HG03354 (cell line): Measurements from ENCODE around the gene PPIL3.
A peak's percentile ranks its signal among the peaks of the same experiment; 100 is the strongest.
"Not testable (repeated sequence)": the region's sequence is repeated elsewhere in the genome, so short reads cannot be mapped to it uniquely, and the experiment has no call there.

Experiments used
- ATAC-seq: cut with Tn5 transposase; IDR thresholded peaks from one replicate; pipeline ENCODE4 v1.9.1; 2021; ENCODE audit warnings: mild to moderate bottlenecking; ENCODE audit not compliant: unreplicated experiment, poor library complexity, severe bottlenecking

Gene PPIL3

GRCh38 chr2:200888704-200889625, at the start of gene PPIL3, which contains the start of gene NIF3L1:
PPIL3 (minus strand) TSS chr2:200889077; CDS start chr2:200887615, 1,462 bp downstream.
NIF3L1 (plus strand) TSS chr2:200889371; CDS start chr2:200891944, 2,573 bp downstream.
- ATAC-seq = peak; percentile 91

- no peak for ATAC-seq
Measured at GRCh38 chr2:200930947-200931626, 42.2 kb upstream of the PPIL3 start.

- no peak for ATAC-seq
Measured at GRCh38 chr2:200929334-200930249, 40.7 kb upstream of the PPIL3 start.

GRCh38 chr2:200922439-200922838, 33.6 kb upstream of the PPIL3 start:
- ATAC-seq = no peak

- ATAC-seq = no peak
Measured at GRCh38 chr2:200913654-200914053, 24.8 kb upstream of the PPIL3 start.

GRCh38 chr2:200909958-200910357, 21.1 kb upstream of the PPIL3 start:
- ATAC-seq = no peak

DNA sequence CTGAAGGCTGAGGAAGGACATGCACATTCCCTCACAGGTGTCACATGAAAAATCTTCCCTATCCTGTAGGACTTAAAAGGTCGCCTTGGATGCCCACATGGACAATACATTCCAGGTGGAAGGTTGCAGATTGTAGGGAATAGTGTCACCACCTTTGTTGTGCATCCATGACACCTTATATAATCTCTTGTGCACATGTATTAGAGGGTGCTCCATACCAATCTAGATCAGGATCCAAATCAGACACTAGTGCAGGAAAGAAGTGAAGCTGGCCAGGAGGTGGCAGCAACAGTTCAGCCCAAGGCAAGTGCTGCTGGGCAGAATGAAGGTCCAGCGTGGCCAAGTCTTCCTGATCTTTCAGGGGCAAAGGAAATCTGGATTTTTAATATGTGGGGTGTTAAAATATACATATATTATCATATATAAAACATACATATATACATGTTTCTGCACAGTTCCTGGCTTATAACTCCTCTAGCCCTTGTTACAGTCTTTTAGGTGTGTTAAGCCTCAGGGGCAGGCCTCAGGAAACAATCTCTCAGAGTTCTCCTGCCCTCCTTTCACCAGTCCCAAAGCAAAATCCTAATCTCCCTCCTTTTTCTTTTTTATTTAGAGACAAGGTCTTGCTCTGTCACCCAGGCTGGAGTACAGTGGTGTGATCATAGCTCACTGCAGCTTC, 16.9 kb upstream of the PPIL3 start:
- ATAC-seq = peak; percentile 55

DNA sequence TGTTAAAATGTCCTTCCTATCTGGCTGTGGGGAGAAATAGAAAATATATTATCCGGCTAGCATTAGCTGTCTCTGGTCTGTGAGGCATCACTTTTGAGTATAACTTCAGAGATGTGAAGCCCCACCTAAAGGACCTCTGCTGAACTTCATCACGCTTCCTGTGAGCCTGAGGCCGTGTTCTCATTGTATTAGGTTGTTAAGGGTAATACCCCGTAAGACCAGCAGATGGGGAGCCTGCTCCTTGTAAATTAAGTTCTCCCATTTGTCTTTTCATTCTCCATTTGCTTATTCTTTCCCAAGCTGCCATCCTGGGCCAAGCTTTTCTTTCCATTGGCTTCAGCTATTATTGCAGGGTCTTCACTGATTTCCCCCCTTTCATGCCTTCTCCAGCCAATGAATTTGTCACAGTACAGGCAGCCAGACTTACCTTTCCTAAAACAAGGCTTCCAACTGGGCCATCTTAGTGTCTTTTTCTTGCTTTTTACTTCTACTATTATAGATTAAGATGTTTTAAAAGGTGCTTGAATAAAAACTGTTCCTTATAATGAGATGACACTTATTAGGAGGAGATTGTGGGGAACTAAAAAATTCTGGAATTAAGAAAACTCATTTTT, 12.7 kb upstream of the PPIL3 start:
- peak; percentile 100 for ATAC-seq

GRCh38 chr2:200899482-200899881, 10.6 kb upstream of the PPIL3 start:
- no peak for ATAC-seq

DNA sequence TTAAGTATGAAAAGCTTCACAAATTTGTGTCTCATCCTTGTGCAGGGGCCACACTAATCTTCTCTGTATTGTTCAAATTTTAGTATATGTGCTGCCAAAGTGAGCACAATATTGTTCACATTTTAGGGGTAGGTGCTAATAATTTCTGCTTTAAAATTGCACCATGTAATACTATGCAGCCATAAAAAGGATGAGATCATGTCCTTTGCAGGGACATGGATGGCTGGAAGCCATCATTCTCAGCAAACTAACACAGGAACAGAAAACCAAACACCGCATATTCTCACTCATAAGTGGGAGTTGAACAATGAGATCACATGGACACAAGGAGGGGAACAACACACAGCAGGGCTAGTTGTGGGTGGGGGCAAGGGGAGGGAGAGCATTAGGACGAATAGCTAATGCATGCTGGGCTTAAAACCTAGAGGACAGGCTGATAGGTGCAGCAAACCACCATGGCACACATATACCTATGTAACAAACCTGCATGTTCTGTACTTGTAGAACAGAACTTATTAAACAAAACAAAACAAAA, 7.1 kb downstream of the PPIL3 start:
- ATAC-seq = not testable (repeated sequence)

- no peak for ATAC-seq
Measured at GRCh38 chr2:200878289-200878880, 10.5 kb downstream of the PPIL3 start.

DNA sequence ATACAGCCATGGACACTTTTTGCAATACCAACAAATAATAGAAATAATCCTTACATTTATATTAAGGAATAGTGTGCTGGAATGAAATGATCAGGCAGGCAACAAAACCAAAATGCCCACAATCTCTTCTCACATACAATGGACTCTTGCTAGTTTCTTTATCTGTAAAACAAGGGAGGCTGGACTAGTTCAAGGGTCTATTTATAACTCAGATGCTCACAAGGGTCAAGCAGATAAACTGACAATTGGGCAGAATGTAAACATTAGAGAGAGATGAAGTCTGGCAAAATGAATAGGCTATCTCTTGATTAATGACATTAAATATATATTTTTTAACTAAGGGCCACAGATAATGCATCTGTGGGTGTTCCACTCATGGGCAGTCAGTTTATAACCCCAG, 11.4 kb downstream of the PPIL3 start:
- ATAC-seq = no peak

DNA sequence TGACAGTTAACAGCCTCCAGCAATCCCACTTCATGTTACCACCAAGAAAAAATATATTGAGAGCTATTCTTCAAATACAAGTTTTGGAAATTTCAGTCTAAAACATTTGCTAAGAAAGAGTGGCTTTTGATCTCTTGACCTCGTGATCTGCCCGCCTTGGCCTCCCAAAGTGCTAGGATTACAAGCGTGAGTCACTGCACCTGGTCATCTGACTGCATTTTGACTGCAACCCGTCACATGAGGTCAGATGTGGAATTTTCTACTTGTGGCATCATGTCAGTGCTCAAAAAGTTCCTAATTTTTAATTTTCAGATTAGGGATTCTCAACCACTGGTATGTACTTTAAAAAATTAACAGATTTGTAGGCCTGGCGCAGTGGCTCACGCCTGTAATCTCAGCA, 15.3 kb downstream of the PPIL3 start:
- no peak for ATAC-seq

DNA sequence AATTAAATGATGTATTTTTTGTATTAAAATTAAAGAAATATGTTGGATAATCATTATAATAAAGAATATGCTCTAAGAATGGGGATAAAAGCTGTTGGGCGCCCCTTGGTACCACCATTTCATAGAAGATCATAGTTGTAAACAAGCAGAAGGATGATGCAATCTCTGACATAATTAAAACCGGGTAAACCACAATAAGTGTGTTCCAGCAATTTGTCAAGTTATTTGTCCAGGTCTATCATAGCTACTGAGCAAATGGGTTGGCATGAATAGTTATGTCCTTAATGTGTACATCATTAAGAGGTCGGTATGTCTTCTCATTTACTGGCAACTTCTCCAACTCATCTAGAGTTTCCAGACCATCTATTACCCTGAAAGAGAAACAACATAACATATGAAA, 17.7 kb downstream of the PPIL3 start:
- no peak for ATAC-seq

DNA sequence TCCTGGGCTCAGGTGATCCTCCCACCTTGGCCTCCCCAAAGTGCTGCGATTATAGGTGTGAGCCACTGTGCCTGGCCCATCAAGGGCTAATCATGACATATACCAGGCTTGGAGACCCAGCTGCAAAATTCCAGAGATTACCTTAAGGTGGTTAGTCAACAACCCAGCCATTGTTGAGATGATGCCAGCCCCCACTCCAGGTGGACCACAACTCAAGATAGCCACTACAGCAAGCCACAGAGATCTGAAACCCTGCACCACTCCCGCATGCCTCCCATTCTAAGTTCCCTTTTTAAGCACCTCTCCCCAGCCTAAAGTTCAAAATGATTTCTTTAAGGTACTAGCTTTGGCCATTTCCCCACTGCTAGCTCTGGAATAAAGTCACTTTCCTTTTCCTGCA, 19.9 kb downstream of the PPIL3 start:
- no peak for ATAC-seq

DNA sequence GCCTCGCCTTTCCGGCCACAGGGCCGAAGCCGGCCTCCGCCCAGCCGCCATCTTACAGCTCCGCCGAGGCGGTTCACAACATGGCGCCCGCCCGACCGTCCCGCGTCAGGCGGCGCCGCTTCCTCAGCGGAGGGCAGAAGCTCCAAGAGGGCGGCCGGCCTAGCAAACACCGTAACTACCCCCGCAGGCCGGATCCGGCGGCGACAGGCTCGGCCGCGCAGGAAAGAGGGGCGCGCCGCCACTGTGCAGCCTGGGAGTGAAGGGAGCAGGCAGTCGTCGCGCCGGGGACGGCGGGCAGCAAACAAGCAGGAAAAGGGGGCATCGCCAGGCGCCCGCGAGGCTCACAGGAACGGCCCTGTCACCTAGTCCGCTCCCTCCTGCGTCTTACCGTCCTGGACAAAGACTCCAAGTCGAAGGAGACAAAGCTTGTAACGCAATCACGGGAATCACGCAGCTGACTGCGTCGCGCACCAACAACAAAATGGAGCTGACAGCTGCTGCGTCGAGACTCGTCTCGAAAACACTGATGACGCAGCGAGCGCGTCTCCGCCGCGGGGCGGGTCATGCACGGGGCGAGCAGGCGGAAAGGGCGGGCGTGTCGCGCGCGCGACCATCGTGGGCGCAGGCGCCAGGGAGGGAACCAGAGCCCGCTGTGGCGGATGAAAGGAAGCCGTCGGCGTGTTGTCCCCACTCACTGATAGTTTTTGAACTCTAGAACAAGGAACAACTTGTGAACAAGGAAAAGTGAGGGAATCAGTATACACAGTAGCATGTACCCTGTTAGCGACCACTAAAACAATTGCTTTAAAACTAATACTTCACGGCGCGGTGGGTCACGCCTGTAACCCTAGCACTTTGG, 24.5 kb downstream of the PPIL3 start, which contains the start of gene CLK1:
Gene CLK1, minus strand, starts transcription at position 483 of the 859 bp plus-strand sequence. CDS start 2,796 bp downstream, outside the sequence.
- ATAC-seq = peak; percentile 82

- ATAC-seq = peak; percentile 23
Measured at GRCh38 chr2:200863782-200864175, 25.1 kb downstream of the PPIL3 start.
